Epithelial cell of esophagus (primary cell): Measurements from ENCODE around the gene BST2.

Experiments
- DNase-seq: peaks from one replicate; pipeline ENCODE4 v3.0.0; 2010; ENCODE audit warnings: low read depth
- H3K4me3 ChIP-seq: 2 replicates; pipeline ENCODE4 v1.5.1; 2011; ENCODE audit warnings: mild to moderate bottlenecking, low read length, control low read depth
- TF ChIP-seq, protein P1 (sequence below): IDR thresholded peaks from 2 replicates; pipeline ENCODE4 v1.5.1; 2011; ENCODE audit warnings: low read depth, mild to moderate bottlenecking, low read length, control low read depth, inconsistent platforms; ENCODE audit not compliant: insufficient read depth; ENCODE audit errors: missing control alignments

BST2 gene

DNA sequence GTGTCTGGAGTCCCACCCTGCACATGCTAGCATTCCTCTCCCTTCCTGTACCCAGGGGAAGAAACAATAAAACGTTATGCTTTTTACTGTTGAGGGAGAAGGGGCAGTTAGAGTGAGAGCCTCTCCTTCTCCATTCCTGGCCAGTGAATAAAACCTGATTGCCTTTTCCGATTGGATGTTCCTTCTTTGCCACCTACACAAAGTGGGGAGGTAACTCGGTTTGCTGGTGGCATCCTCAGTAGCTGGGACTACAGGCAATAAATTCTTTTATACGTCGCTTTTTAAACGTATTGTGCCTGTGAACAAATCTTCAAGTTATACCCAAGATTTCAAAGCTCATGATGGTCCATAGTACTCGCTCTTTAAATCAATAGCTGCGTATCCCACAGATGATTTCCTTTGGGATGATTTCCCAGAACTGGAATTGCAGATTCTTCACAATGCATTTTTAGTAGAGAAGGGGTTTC lies 13.8 kb upstream of the BST2 start:
- DNase-seq = peak; percentile 14
- TF ChIP-seq, protein P1, sequence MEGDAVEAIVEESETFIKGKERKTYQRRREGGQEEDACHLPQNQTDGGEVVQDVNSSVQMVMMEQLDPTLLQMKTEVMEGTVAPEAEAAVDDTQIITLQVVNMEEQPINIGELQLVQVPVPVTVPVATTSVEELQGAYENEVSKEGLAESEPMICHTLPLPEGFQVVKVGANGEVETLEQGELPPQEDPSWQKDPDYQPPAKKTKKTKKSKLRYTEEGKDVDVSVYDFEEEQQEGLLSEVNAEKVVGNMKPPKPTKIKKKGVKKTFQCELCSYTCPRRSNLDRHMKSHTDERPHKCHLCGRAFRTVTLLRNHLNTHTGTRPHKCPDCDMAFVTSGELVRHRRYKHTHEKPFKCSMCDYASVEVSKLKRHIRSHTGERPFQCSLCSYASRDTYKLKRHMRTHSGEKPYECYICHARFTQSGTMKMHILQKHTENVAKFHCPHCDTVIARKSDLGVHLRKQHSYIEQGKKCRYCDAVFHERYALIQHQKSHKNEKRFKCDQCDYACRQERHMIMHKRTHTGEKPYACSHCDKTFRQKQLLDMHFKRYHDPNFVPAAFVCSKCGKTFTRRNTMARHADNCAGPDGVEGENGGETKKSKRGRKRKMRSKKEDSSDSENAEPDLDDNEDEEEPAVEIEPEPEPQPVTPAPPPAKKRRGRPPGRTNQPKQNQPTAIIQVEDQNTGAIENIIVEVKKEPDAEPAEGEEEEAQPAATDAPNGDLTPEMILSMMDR = no peak
- peak overlapping the region; percentile 58 for H3K4me3 ChIP-seq

DNA sequence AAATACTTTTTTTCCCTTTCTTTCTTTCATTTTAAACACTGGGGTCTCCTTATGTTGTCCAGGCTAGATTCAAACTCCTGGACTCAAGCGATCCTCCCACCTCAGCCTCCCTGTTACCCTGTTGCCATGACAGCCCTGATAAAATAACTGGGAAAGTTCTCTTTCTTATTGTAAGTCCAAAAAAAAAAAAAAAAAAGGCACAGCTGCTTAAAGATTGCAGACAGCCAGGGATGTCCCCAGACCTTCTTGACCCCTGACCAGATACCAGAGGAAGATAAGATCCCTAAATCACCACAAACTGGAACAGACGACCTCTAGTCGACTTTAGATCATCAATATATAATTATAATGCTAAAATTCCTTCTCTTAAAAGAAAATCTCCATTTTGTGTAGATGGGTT lies 13.3 kb upstream of the BST2 start:
- TF ChIP-seq, protein P1 = no peak
- DNase-seq = no peak
- H3K4me3 ChIP-seq = peak overlapping the region; percentile 58

DNA sequence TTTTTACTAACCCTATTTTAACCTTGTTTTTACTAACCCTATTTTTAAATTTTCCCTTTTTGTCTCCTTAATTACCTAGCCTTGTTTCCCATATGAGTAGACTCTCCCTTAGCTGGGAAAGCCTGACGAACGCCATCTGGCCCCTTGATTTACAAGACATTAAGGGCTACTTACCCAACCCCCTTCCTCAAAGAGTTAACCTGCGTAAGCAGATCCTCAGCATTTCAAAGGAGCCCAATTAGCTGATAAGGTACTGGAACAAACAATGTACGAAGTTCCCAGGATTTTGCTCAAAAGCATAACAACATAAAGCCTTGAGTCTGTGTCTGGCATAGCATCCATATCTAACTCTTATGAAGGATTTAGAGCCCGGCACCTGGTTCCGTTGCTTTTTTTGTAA lies 9.7 kb upstream of the BST2 start:
- TF ChIP-seq, protein P1 = no peak
- no peak for DNase-seq
- no peak overlapping the region for H3K4me3 ChIP-seq

DNA sequence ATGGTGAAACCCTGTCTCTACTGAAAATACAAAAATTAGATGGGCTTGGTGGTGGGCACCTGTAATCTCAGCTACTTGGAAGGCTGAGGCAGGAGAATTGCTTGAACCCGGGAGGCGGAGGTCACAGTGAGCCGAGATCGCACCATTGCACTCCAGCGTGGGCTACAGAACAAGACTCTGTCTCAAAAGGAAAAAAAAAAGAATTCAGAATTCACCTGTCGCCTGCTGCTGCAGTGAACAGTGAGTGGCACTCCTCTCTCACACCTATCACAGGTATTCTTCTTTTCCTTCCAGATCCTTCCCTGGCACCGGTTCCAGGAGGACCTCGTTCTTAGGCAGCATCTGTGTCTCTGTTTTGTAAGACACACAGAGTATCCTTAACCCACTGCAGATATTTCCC lies 8.7 kb upstream of the BST2 start:
- TF ChIP-seq, protein P1 = no peak
- H3K4me3 ChIP-seq = no peak overlapping the region
- no peak for DNase-seq

DNA sequence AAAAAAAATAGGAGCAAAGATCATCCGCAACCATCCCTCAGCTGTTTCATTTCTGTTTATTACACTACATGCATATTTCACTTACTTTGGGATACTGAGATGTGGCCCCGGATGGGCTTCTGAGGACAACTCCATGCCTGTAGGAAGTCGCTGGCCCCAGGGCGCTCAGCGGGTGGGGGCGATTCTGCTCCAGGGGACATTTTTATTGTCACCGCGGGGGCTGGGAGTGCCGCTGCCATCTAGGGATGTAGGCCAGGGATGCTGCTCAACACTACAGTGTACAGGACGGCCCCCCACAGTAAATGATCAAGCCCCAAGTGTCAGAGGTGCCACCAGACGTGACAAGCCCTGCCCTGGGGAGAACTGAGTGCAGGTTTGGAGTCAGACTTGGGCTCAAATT lies 6.4 kb upstream of the BST2 start:
- DNase-seq = no peak
- H3K4me3 ChIP-seq = no peak overlapping the region
- TF ChIP-seq, protein P1 = no peak

DNA sequence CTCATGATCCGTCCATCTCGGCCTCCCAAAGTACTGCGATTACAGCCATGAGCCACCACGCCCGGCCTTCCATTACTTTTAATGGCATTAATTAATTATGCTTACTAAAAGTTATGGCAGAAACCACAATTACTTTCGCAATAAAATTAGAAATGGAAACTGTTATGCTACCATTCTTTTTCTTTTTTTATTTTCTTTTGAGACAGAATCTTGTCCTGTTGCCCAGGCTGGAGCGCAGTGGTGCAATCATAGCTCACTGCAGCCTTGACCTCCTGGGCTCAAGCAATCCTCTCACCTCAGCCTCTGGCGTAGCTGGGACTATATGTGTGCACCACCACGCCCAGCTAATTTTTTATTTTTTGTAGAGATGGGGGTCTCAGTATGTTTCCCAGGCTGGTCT lies 4.6 kb upstream of the BST2 start:
- DNase-seq = no peak
- no peak overlapping the region for H3K4me3 ChIP-seq
- TF ChIP-seq, protein P1 = no peak

DNA sequence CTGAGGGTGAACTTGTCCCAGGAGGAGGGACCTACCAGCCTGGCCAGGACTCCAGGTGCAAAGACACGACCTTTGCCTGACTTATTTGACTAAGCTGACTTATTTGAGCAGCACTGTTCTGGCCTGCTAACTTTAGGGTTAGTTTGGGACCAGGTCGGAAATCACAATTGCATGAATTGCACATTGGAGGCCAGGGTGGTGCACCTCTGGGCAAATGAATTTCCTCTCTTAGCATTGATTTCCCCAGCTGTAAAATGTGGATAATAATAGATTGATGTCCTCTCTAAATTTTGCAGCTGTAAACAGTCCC lies 1.4 kb upstream of the BST2 start:
- TF ChIP-seq, protein P1 = no peak
- H3K4me3 ChIP-seq = no peak overlapping the region
- DNase-seq = no peak
